Measurements from ENCODE around the gene B9D2.
A peak's percentile ranks its signal among the peaks of the same experiment; 100 is the strongest.
"Not testable (repeated sequence)": the region's sequence is repeated elsewhere in the genome, so short reads cannot be mapped to it uniquely, and the experiment has no call there.

The B9D2 gene

GRCh38 chr19:41363753-41364523 is at the start of gene B9D2:
B9D2 (minus strand) TSS chr19:41364149; CDS start chr19:41363519, 630 bp downstream.
- DNase-seq (ENCODE audit: low read depth, low spot score): peak; percentile 99

GRCh38 chr19:41412953-41413352 is 49.0 kb upstream of the B9D2 start:
- no peak for DNase-seq (ENCODE audit: low read depth, low spot score)

- DNase-seq (ENCODE audit: low read depth, low spot score): peak; percentile 44
Measured at GRCh38 chr19:41411968-41412265, 48.0 kb upstream of the B9D2 start.

GRCh38 chr19:41411100-41411967 is 47.4 kb upstream of the B9D2 start:
- DNase-seq (ENCODE audit: low read depth, low spot score): no peak

- DNase-seq (ENCODE audit: low read depth, low spot score): no peak
Measured at GRCh38 chr19:41410336-41411054, 46.5 kb upstream of the B9D2 start.

GRCh38 chr19:41409288-41409687 is 45.3 kb upstream of the B9D2 start:
- peak; percentile 84 for DNase-seq (ENCODE audit: low read depth, low spot score)

- not testable (repeated sequence) for DNase-seq (ENCODE audit: low read depth, low spot score)
Measured at GRCh38 chr19:41408846-41409245, 44.9 kb upstream of the B9D2 start.

- no peak for DNase-seq (ENCODE audit: low read depth, low spot score)
Measured at GRCh38 chr19:41408256-41408655, 44.3 kb upstream of the B9D2 start.

GRCh38 chr19:41407271-41407670 is 43.3 kb upstream of the B9D2 start:
- peak; percentile 64 for DNase-seq (ENCODE audit: low read depth, low spot score)

- DNase-seq (ENCODE audit: low read depth, low spot score): no peak
Measured at GRCh38 chr19:41405776-41406175, 41.8 kb upstream of the B9D2 start.

- no peak for DNase-seq (ENCODE audit: low read depth, low spot score)
Measured at GRCh38 chr19:41403181-41403970, 39.4 kb upstream of the B9D2 start.

GRCh38 chr19:41402010-41402409 is 38.1 kb upstream of the B9D2 start:
- no peak for DNase-seq (ENCODE audit: low read depth, low spot score)

GRCh38 chr19:41401483-41401882 is 37.5 kb upstream of the B9D2 start:
- no peak for DNase-seq (ENCODE audit: low read depth, low spot score)

GRCh38 chr19:41399525-41399924 is 35.6 kb upstream of the B9D2 start:
- no peak for DNase-seq (ENCODE audit: low read depth, low spot score)

GRCh38 chr19:41399091-41399490 is 35.1 kb upstream of the B9D2 start:
- no peak for DNase-seq (ENCODE audit: low read depth, low spot score)

- no peak for DNase-seq (ENCODE audit: low read depth, low spot score)
Measured at GRCh38 chr19:41398598-41398997, 34.6 kb upstream of the B9D2 start.

GRCh38 chr19:41398050-41398418 is 34.1 kb upstream of the B9D2 start:
- DNase-seq (ENCODE audit: low read depth, low spot score): no peak

GRCh38 chr19:41397086-41398049 is 33.4 kb upstream of the B9D2 start, which contains the start of the genes BCKDHA and EXOSC5:
BCKDHA (plus strand) TSS chr19:41397818; CDS start chr19:41397828, 10 bp downstream.
EXOSC5 (minus strand) TSS chr19:41397359; CDS start chr19:41397328, 31 bp downstream.
- DNase-seq (ENCODE audit: low read depth, low spot score): peak; percentile 100

GRCh38 chr19:41395355-41395754 is 31.4 kb upstream of the B9D2 start:
- DNase-seq (ENCODE audit: low read depth, low spot score): no peak

- DNase-seq (ENCODE audit: low read depth, low spot score): no peak
Measured at GRCh38 chr19:41392775-41393174, 28.8 kb upstream of the B9D2 start.
